ENCODE data around the gene GOLGA6D.

DNA sequence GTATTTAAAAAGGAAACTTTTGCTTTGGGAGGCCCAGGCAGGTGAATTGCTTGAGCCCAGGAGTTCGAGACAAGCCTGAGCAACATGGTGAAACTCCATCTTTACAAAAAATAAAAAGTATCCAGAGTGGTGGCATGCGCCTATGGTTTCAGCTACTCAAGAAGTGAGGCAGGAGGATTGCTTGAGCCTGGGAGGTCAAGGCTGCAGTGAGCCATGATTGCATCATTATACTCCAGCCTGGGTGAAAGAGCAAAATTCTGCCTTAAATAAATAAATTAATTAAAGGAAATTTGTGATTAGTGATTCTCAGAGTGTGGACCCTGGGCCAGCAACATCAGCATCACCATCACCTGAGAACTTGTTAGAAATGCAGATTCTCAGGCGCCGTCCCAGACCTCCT, 43.3 kb downstream of the GOLGA6D start:
- no peak for TF ChIP-seq RAD21 (IDR thresholded peaks at IDR 0.05; ENCODE audit: low read depth)
- TF ChIP-seq, protein P1, sequence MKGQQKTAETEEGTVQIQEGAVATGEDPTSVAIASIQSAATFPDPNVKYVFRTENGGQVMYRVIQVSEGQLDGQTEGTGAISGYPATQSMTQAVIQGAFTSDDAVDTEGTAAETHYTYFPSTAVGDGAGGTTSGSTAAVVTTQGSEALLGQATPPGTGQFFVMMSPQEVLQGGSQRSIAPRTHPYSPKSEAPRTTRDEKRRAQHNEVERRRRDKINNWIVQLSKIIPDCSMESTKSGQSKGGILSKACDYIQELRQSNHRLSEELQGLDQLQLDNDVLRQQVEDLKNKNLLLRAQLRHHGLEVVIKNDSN (IDR thresholded peaks at IDR 0.05): no peak
- TF ChIP-seq MAX (IDR thresholded peaks at IDR 0.05): no peak
- TF ChIP-seq EP300 (IDR thresholded peaks at IDR 0.05; ENCODE audit: borderline replicate concordance): no peak
- no peak for TF ChIP-seq CREB1 (IDR thresholded peaks at IDR 0.05; ENCODE audit: low read depth)
- no peak for TF ChIP-seq FOXM1 (IDR thresholded peaks at IDR 0.05; ENCODE audit: borderline replicate concordance, low read depth)
- TF ChIP-seq, protein P2, sequence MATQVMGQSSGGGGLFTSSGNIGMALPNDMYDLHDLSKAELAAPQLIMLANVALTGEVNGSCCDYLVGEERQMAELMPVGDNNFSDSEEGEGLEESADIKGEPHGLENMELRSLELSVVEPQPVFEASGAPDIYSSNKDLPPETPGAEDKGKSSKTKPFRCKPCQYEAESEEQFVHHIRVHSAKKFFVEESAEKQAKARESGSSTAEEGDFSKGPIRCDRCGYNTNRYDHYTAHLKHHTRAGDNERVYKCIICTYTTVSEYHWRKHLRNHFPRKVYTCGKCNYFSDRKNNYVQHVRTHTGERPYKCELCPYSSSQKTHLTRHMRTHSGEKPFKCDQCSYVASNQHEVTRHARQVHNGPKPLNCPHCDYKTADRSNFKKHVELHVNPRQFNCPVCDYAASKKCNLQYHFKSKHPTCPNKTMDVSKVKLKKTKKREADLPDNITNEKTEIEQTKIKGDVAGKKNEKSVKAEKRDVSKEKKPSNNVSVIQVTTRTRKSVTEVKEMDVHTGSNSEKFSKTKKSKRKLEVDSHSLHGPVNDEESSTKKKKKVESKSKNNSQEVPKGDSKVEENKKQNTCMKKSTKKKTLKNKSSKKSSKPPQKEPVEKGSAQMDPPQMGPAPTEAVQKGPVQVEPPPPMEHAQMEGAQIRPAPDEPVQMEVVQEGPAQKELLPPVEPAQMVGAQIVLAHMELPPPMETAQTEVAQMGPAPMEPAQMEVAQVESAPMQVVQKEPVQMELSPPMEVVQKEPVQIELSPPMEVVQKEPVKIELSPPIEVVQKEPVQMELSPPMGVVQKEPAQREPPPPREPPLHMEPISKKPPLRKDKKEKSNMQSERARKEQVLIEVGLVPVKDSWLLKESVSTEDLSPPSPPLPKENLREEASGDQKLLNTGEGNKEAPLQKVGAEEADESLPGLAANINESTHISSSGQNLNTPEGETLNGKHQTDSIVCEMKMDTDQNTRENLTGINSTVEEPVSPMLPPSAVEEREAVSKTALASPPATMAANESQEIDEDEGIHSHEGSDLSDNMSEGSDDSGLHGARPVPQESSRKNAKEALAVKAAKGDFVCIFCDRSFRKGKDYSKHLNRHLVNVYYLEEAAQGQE (IDR thresholded peaks at IDR 0.05; ENCODE audit: low read depth): no peak

Measured in Ishikawa (cell line).